ENCODE results near the gene AK2. TPM values are rescaled to one million over a fixed set of nuclear protein-coding genes. Genes with fewer than 3 reads are reported as not detected.
"Not testable (repeated sequence)": the region's sequence is repeated elsewhere in the genome, so short reads cannot be mapped to it uniquely, and the experiment has no call there.

Gene AK2
- polyA plus RNA-seq = 100 to 1,000 TPM in 2 of 3 donors, 10 to 100 TPM in 1; 60.1 to 134 (median 116) TPM

DNA sequence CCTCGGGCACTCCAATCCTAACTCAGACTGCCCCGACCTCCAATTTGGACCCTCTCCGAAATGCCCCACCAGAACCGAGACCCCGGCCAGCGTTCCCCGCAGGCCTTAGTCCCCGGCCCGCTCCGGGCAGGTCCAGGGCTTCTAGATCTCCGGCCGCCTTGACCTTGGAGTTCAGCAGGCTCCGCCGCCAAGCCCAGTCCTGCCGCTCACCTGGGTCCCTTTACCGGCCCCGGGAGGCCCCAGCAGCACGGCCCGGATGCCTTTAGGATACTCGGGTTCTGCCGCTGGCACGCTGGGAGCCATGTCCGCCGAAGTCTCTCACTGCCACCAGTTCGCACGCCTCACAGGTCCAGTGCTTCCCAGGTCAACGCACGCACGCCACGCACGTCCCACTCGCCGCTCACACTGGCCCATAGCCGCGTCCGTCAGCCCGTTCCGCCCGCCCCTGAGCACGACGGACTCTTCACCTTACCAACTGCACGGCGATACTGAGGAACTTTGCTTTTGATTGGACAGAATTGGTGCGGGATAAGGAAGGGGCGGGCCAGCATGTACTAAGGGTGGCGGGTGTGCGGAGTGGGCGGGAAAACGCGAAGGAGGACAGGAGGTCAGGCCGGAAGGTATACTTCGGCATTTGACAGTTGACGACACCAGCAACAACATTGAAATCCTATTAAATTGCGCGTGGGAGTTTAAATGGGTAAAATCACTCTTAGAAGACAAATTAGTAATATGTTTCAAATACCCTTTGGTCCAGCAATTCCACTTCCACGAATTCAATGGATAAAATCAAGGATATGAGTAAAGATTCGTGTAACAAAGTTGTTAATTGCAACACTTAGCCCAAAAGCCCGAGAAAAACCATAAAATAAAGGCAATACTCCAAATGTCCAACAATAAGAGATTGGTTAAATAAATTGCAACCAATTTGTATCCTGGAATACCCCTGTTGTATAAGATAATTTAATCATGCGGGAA, at the start of gene AK2:
Gene AK2 (minus strand): TSS at position 358 of the 978 bp plus-strand sequence. CDS start 55 bp downstream, at position 303.
- 3 to 7% (median 4%) methylated on average over 59 of the region's 59 CpGs for WGBS, 3 donors
- H3K27ac ChIP-seq (ENCODE audit: low read depth, low read length) = no peak within 1 kb of the TSS

- 28 to 31% (median 29%) methylated on average over 12 of the region's 12 CpGs for WGBS, 3 donors
- H3K27ac ChIP-seq (ENCODE audit: low read depth, low read length) = no peak overlapping the region
Observed at GRCh38 chr1:33086384-33086850, 49.7 kb upstream of the AK2 start.

- 79 to 86% (median 83%) methylated on average over 4 of the region's 4 CpGs for WGBS, 3 donors
- no peak overlapping the region for H3K27ac ChIP-seq (ENCODE audit: low read depth, low read length)
Observed at GRCh38 chr1:33085332-33085731, 48.6 kb upstream of the AK2 start.

DNA sequence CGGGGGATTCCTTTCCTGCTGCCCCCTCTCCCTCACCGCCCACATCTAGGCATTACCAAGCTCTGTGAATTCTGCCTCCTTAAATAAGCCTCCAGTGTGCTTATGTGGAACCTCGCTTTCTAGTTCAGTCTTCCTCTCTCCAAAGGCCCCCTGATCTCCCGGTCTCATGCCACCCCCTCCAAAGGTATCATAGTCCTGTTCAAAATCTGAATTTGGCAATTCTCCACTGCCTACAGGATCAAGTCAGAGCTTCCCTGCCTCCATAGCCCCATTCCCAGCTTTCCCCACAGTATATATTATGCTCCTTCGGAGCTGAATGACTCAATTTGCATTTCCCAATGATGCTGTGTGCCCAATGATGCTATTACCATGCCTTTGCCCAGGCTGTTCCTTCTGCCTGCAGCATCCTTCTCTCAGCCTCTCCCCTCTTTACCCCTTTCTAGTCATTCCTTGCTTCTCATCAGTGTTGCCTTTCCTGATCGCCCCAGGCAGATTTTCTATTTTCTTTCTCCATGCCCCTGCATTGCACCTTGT, 46.0 kb upstream of the AK2 start:
- H3K27ac ChIP-seq (ENCODE audit: low read depth, low read length) = no peak overlapping the region
- 82 to 83% (median 83%) methylated on average over 6 of the region's 6 CpGs for WGBS, 3 donors

DNA sequence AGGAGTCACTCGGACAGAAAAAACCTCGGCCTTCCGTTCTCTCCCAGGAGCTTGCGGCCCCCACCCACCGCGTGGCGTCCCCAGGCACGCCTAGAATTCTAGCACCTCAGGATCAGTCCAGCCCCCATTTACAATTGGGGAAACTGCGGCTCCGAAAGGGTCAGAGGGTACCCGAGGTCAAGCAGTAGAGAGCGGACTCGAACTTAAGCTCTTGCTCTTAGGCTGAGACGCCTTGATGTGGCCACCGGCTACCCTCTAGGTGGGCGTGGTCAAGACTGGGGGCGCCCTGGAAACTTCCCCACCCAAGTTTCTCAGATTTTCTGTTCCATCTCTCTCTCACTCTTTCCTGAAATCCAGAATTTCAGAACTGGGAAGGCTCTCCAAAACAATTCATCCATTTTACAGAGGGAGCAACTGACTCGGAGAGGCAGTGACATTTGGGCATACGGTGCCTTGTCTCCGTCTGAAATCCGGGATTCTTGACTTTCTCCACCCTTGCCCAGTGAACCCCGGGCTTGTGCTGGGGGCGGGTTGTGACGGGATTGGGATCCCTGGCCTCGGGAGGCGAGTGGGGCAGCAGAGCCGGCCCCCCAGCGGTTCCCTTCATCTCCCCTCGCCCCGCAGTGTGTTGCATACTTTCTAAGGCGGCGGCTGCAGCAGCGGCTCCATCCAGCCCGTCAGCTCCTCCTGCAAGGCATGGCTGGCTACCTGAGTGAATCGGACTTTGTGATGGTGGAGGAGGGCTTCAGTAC, 45.0 kb upstream of the AK2 start:
- H3K27ac ChIP-seq (ENCODE audit: low read depth, low read length) = no peak overlapping the region
- WGBS, 3 donors = 9 to 15% (median 12%) methylated on average over 35 of the region's 35 CpGs

- 0 to 1% (median 0%) methylated on average over 43 to 52 of the region's 52 CpGs for WGBS, 3 donors
- no peak within 1 kb of the TSS for H3K27ac ChIP-seq (ENCODE audit: low read depth, low read length)
Observed at GRCh38 chr1:33080885-33081553, 44.3 kb upstream of the AK2 start, which contains the start of gene AZIN2. Gene AZIN2, plus strand, starts transcription at chr1:33081153. Its CDS starts 1,097 bp downstream, at chr1:33082250.

GRCh38 chr1:33080373-33080772, 43.7 kb upstream of the AK2 start:
- no peak overlapping the region for H3K27ac ChIP-seq (ENCODE audit: low read depth, low read length)
- WGBS, 3 donors = 51 to 66% (median 65%) methylated on average over 6 of the region's 6 CpGs

DNA sequence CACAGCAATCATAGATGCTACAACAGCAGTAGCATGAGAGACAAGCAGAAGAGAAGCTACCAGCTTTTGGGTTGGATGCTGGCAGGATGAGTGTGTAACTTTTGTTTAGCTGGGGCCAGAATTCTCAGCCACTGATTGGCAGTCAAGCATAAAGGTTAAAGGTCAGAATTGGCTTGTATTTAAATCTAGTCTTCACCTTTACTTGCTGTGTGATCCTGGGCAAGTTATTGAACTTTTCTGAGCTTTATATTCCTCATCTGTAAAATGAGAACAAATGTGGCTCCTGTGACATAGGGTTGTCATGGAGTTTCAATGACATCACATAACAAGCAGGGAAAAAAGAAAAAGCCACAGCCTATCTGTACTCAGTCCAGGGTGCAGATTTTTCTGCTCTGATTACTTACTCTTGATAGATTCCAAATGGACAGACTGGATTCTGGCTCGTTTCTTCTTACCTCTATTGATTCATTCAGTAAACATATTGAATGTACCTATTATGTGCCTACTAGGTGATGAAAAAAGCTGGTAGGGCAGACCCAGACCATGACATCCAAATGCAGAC, 41.4 kb upstream of the AK2 start:
- H3K27ac ChIP-seq (ENCODE audit: low read depth, low read length) = no peak overlapping the region
- 32 to 51% (median 43%) methylated on average over 1 of the region's 1 CpG for WGBS, 3 donors

GRCh38 chr1:33074193-33074945, 37.7 kb upstream of the AK2 start:
- H3K27ac ChIP-seq (ENCODE audit: low read depth, low read length) = no peak overlapping the region
- WGBS, 3 donors = 65 to 80% (median 73%) methylated on average over 4 of the region's 4 CpGs

- H3K27ac ChIP-seq (ENCODE audit: low read depth, low read length) = no peak overlapping the region
- WGBS, 3 donors = 66 to 82% (median 79%) methylated on average over 2 of the region's 2 CpGs
Observed at GRCh38 chr1:33072707-33073106, 36.0 kb upstream of the AK2 start.

GRCh38 chr1:33070628-33071027, 33.9 kb upstream of the AK2 start:
- H3K27ac ChIP-seq (ENCODE audit: low read depth, low read length) = no peak overlapping the region
- WGBS, 3 donors = 91 to 100% (median 93%) methylated on average over 1 of the region's 1 CpG

DNA sequence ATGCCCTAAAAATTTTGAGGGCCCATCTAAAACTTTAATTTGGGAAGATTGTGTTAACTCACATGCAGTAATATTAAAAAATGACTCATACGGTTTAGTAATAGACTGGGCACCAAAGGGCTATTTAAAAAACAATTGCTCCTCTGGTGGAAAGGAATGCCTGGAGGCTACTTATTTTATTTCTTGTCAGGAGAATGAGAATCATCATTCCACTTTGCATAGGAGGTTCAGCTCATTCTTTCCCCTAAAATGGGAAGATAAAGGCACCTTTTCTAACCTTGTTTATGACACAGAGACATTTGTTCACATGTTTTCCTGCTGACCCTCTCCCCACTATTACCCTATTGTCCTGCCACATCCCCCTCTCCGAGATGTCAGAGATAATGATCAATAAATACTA, 31.4 kb upstream of the AK2 start:
- WGBS, 3 donors = 29 to 46% (median 43%) methylated on average over 2 of the region's 2 CpGs
- not testable (repeated sequence) for H3K27ac ChIP-seq (ENCODE audit: low read depth, low read length)

DNA sequence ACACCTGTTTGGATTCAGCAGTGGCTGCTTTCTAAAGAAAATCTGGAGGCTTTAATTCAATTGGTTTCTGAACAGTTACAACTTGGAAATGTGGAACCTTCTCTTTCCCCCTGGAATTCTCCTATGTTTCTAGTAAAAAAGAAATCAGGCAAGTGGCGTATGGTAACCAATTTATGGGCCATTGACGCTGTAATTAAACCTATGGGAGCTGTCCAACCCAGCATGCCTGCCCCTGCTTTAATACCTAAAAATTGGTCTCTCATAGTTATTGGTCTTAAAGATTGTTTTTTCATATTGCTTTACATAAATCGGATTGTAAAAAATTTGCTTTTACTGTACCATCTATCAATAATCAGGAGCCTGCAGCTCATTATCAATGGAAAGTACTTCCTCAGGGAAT, 29.8 kb upstream of the AK2 start:
- not testable (repeated sequence) for H3K27ac ChIP-seq (ENCODE audit: low read depth, low read length)
- 89 to 97% (median 96%) methylated on average over 3 of the region's 3 CpGs for WGBS, 3 donors

DNA sequence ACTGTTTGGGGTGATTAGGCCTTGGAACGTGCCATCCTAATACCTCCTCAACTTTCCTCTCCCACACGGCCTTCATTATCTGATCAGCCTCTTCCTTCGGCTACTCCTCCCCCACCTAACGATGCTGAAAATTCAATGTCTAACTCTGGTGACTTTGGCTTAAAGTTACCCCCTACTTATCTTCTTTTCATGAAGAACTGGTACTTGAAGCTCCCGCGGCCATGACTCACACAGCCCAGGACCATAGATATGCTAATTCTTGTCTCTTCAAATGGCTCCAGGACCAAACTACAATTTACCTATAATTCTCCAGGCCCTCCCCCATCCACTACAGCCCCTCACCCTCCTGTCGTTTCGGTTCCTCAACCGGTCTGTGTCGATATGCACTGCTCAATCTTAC, 28.6 kb upstream of the AK2 start:
- 86 to 91% (median 91%) methylated on average over 10 of the region's 10 CpGs for WGBS, 3 donors
- H3K27ac ChIP-seq (ENCODE audit: low read depth, low read length) = no peak overlapping the region

DNA sequence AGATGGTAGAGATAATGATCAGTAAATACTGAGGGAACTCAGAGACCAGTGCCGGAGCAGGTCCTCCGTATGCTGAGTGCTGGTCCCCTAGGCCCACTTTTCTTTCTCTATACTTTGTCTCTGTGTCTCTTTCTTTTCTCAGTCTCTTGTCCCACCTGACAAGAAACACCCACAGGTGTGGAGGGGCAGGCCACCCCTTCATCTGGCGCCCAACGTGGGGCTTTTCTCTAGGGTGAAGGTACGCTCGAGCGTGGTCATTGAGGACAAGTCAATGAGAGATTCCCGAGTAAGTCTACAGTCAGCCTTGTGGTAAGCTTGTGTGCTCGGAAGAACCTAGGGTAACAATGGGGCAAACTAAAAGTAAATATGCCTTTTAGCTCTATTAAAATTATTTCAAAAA, 27.6 kb upstream of the AK2 start:
- 85 to 93% (median 91%) methylated on average over 9 of the region's 9 CpGs for WGBS, 3 donors
- H3K27ac ChIP-seq (ENCODE audit: low read depth, low read length) = not testable (repeated sequence)

DNA sequence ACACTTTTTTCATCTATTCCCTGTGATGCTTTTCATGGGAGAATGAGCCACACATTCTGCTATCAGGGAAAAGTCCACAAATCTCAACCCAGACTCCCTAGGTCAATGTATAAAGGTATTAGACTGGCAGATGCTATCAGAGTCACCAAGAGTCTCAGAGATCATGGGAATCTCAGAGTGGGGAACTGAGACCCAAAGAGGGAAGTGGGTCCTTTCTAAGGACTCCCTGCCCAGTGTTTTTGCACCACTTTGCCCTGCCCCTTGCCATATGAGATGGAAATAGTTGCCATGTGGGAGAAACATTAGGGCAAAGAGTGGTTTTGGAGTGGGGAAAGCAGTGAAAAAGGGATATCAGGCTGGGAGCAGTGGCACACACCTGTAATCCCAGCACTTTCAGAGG, 25.2 kb upstream of the AK2 start:
- H3K27ac ChIP-seq (ENCODE audit: low read depth, low read length) = no peak overlapping the region

DNA sequence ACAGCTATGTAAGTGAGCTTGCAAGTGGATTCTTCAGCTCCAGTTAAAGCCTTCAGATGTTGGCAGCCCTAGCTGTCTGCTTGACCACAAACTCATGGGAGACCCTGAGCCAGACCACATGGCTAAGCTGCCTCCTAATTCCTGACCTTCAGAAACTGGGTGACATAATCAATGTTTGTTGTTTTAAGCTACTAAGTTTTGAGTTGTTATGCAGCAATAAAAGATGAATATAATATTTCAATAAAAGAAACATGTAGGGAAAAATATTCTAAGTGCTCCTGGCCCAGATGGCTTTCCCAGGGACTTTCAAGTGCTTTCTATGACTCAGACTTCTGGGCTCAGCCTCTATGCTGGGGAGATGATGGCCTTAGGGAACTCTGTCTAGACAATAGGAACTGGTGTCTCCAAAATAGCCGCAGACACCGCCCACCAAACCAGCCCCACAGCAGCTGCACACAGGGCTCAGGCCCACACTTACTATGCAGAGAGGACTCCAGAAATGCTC, 23.9 kb upstream of the AK2 start:
- WGBS, 3 donors = 53 to 88% (median 56%) methylated on average over 2 of the region's 2 CpGs
- H3K27ac ChIP-seq (ENCODE audit: low read depth, low read length) = no peak overlapping the region
